Superior temporal gyrus (tissue), 1 donor: Measurements from ENCODE around the gene PDLIM7.
"Not testable (repeated sequence)": the region's sequence is repeated elsewhere in the genome, so short reads cannot be mapped to it uniquely, and the experiment has no call there.

Source experiments
- DNase-seq: peaks from one replicate; pipeline ENCODE4 v3.0.0-alpha.2; 2016; ENCODE audit errors: extremely low spot score

PDLIM7 gene

GRCh38 chr5:177491429-177491945 is 5.9 kb downstream of the PDLIM7 start:
- no peak for DNase-seq

- DNase-seq = no peak
These were observed 6.4 kb downstream of the PDLIM7 start for GRCh38 chr5:177490992-177491391.

- DNase-seq = no peak
These were observed 7.0 kb downstream of the PDLIM7 start for GRCh38 chr5:177490311-177490991.

- no peak for DNase-seq
These were observed 8.2 kb downstream of the PDLIM7 start for GRCh38 chr5:177489119-177489716.

- DNase-seq = no peak
These were observed 9.4 kb downstream of the PDLIM7 start for GRCh38 chr5:177487975-177488374.

- DNase-seq = no peak
These were observed 10.3 kb downstream of the PDLIM7 start for GRCh38 chr5:177487144-177487543.

GRCh38 chr5:177486256-177486655 is 11.1 kb downstream of the PDLIM7 start:
- DNase-seq = no peak

- not testable (repeated sequence) for DNase-seq
These were observed 11.7 kb downstream of the PDLIM7 start for GRCh38 chr5:177485753-177486152.

- DNase-seq = no peak
These were observed 12.4 kb downstream of the PDLIM7 start for GRCh38 chr5:177484902-177485549.

GRCh38 chr5:177483994-177484901 is 13.2 kb downstream of the PDLIM7 start:
- DNase-seq = no peak

- DNase-seq = no peak
These were observed 14.4 kb downstream of the PDLIM7 start for GRCh38 chr5:177483042-177483441.

GRCh38 chr5:177482359-177482795 is 15.0 kb downstream of the PDLIM7 start:
- no peak for DNase-seq

GRCh38 chr5:177479774-177480173 is 17.6 kb downstream of the PDLIM7 start:
- DNase-seq = no peak

- no peak for DNase-seq
These were observed 18.4 kb downstream of the PDLIM7 start for GRCh38 chr5:177478711-177479646.

- no peak for DNase-seq
These were observed 19.5 kb downstream of the PDLIM7 start for GRCh38 chr5:177477701-177478477.

GRCh38 chr5:177476531-177477233 is 20.7 kb downstream of the PDLIM7 start:
- DNase-seq = no peak

GRCh38 chr5:177475563-177476427 is 21.6 kb downstream of the PDLIM7 start:
- DNase-seq = no peak

- DNase-seq = no peak
These were observed 22.4 kb downstream of the PDLIM7 start for GRCh38 chr5:177474846-177475562.
